NCI-H526 treated with DMSO at 0.1 percent for 48 hours (cell line): Measurements from ENCODE around the gene RABGAP1L.
"Not testable (repeated sequence)": the region's sequence is repeated elsewhere in the genome, so short reads cannot be mapped to it uniquely, and the experiment has no call there.

Experiments
- DNase-seq: peaks from one replicate; lab custom pipeline; 2025; lab: John Stamatoyannopoulos, UW

RABGAP1L gene

GRCh38 chr1:174239541-174239940 lies 80.2 kb downstream of the RABGAP1L start:
- DNase-seq: no peak

DNA sequence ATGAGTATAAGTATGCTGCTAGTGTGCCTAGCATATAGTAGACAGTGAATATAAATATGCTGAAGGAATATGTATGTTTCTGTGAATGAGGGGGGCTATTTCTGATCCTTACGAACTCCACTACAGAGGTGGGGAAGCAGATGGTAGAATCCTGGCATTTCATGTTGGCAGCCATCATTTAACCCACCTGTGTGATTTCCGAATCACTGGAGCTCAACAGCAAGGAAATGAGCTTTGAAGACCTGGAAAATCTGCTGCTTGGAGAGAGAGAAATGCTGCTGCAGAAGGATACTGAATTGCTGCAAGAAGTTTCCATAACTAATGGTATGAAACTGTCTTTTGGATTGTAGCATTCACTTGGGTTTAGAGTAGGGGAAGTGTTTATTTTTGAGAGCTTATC lies 83.5 kb downstream of the RABGAP1L start:
- DNase-seq: no peak

DNA sequence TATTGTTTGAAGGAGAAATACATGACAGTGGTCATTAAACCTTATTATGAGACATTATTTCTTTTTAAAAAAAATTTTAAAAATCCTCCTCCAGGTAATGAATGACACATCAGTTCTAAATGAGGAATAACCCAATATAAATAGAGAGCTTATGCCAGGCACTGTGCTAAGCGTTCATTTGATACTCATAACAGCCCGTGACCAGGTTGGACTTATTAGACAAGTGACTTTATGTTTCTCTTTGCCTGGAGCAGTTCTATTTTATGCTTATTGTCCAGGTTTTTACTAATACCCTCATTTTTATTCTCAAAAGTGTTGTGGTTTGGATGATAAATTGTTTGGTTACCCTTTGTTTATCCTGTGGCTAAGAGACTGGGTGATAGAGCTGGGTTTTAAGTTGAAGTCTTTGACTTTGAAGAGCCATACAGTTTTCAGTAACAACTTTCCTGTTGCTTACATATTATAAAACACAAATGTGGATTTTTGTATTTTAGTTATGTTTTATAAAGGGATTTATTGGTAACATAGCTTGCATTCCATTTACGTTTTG lies 84.2 kb downstream of the RABGAP1L start:
- DNase-seq: no peak

- no peak for DNase-seq
Observed at GRCh38 chr1:174244017-174244416, 84.7 kb downstream of the RABGAP1L start.

- peak; percentile 97 for DNase-seq
Observed at GRCh38 chr1:174247472-174247871, 88.2 kb downstream of the RABGAP1L start.

GRCh38 chr1:174248041-174248440 lies 88.7 kb downstream of the RABGAP1L start:
- DNase-seq: no peak

GRCh38 chr1:174256386-174256785 lies 97.1 kb downstream of the RABGAP1L start:
- DNase-seq: not testable (repeated sequence)

- DNase-seq: peak; percentile 69
Observed at GRCh38 chr1:174258148-174258550, 98.8 kb downstream of the RABGAP1L start.

GRCh38 chr1:174262349-174263241 lies 103.3 kb downstream of the RABGAP1L start:
- DNase-seq: peak; percentile 89

DNA sequence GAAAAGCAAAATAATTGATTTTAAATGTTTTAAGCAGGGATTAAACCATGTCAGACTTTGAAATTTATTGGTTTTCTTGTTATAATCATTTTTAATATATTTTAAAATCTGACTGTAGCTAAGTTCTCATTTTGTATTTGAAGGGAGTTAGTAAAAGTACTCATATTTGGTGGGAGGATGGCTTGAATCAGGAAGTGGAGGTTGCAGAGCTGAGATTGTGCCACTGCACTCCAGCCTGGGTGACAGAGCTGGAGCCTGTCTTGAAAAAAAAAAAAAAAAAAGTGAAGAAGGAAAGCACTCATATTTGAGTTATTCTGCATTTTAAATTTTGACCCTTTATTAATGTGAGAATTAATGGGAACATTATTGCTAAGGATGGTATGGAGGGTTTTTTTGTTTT lies 106.0 kb downstream of the RABGAP1L start:
- no peak for DNase-seq

DNA sequence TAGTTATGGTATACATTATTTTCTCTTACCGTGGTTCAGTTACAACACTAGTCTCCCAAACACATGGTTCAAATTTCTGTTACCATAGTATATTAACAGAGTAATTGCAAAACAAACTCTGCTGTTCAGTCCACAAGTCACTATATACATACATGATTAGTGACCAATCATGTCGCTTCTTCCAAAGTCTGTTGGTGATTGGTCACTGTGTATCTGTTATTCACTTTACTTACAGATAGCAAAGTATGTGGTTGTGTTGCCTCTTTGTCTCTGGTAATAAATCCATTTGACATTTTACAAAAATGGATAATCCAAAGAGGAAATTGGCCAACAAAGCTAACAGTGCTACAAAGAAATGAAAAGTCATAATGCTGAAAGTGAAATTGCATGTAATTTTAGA lies 107.2 kb downstream of the RABGAP1L start:
- no peak for DNase-seq

DNA sequence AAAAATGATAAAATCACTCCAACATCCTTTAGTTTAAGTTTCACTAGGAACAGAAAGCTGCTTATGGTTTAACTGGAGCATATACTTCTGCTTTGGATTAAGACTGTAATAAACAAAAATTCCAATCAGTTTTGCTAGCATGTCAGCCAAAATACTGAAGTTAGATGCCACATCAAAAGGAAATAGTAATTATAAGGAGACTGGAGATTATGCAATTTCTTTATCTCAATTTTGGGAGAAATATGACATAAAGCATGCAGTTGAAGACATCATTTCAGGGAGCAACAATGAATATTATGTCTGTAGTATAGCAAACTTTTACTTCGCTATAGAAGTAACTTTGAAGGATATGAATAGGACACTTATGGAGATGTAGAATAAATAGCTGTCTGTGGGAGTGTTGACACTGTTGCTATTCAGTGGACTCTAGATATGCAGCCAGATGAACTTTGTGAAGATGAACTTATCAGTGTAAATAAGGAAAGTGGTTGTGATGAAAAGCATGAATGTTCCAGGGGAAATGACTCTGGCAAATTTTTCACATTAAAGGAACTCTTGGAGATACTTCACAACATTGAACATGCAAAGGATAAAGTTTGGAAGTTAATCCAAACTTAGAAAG lies 107.8 kb downstream of the RABGAP1L start:
- DNase-seq: no peak

DNA sequence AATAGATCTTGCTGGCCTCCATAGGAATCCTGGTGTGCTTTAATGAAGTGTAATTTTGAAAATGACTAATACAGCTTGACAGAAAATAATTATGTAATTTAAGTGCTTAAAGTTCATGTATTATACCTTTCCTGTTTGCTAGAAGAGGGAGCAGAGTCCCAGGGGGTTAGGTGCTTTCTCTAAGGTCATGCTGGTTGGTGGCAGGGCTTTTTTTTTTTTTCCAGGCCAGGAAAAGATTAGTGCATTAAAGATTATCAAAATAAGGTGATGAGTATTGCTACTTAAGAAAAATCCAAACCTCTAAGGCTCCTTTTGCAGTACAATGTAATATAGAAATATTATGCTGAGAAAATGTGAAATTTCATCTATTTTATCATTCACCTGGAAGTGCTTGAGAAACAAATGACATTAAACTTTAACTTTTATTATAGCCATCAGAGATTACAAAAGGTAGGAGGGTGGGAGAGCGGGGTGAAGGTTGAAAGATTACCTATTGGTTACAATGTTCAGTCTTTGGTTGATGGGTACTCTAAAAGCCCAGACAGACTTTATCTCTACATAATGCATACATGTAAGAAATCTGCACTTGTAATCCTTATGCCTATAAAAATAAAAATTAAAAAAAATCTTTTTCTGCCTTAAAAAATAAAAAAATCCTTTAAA lies 110.8 kb downstream of the RABGAP1L start:
- no peak for DNase-seq

- no peak for DNase-seq
Observed at GRCh38 chr1:174273190-174273589, 113.9 kb downstream of the RABGAP1L start.

- no peak for DNase-seq
Observed at GRCh38 chr1:174273776-174274175, 114.5 kb downstream of the RABGAP1L start.

DNA sequence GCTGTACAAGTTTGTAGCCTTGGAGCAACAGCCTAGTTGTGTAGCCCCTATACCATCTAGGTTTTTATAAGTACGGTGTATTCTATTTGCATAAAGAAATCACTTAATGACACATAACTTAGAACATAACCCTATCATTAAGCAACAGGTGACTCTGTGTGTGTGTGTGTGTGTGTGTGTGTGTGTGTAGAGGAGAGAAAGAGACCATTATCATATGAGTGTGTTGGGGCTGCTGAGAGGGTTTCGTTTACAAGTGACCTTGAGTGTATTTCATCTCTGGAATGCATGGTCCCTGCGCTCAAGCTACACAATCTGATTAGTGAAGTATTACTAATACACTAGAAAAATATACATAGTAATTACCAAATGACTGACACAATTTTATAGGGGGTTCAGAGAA lies 115.1 kb downstream of the RABGAP1L start:
- peak; percentile 68 for DNase-seq

- DNase-seq: peak; percentile 77
Observed at GRCh38 chr1:174274884-174275283, 115.6 kb downstream of the RABGAP1L start.

GRCh38 chr1:174276087-174276486 lies 116.8 kb downstream of the RABGAP1L start:
- DNase-seq: no peak

- no peak for DNase-seq
Observed at GRCh38 chr1:174284052-174284451, 124.7 kb downstream of the RABGAP1L start.

GRCh38 chr1:174286042-174286441 lies 126.7 kb downstream of the RABGAP1L start:
- no peak for DNase-seq

- no peak for DNase-seq
Observed at GRCh38 chr1:174289644-174290310, 130.5 kb downstream of the RABGAP1L start.

DNA sequence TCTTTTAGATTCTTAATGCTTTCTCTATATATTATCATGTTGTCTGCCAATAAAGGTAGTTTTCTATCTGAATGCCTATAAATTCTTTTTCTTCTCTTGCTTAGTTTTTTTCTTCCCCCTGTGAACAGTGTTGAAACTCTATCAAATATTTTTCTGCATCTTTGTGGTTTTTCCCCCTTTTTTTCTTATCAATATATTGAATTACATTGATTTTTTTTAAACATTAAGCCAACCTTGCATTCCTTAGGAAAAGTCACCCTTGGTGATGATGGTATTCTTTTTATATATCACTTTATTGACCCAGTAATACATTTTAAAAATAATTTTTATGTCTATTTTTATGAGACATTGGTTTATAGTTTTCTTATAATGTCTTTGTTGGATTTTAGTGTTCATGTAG lies 131.7 kb downstream of the RABGAP1L start:
- no peak for DNase-seq
